Suprapubic skin (tissue), 4 donors: Measurements from ENCODE around the gene LPCAT1.

ENCODE experiments used
- EP300 ChIP-seq: sonication (generic); formaldehyde crosslinking; IDR thresholded peaks from one replicate; pipeline ENCODE4 v1.6.1; 2017; ENCODE audit warnings: antibody characterized with exemption
- POLR2A ChIP-seq, 2 donors: fragments of 450-650 bp; IDR thresholded peaks; one replicate each; pipeline ENCODE4 v1.6.1; 2017; ENCODE audit warnings: antibody characterized with exemption in 2 of 2, mild to moderate bottlenecking in 2 of 2, moderate library complexity in 2 of 2
- POLR2AphosphoS5 ChIP-seq, 3 donors: sonication (generic); formaldehyde crosslinking; IDR thresholded peaks; one replicate each; pipeline ENCODE4 v1.6.1; 2017; ENCODE audit warnings: antibody characterized with exemption in 3 of 3
- TF ChIP-seq, protein P1 (sequence below), 2 donors: fragments of 200-600 bp in 1 of 2; fragments of 450-650 bp in 1 of 2; sonication (generic) in 1 of 2; IDR thresholded peaks; one replicate each; pipeline ENCODE4 v1.5.1; 2016 to 2019; ENCODE audit warnings: antibody characterized with exemption in 2 of 2, mild to moderate bottlenecking in 1 of 2, moderate library complexity in 1 of 2

DNA sequence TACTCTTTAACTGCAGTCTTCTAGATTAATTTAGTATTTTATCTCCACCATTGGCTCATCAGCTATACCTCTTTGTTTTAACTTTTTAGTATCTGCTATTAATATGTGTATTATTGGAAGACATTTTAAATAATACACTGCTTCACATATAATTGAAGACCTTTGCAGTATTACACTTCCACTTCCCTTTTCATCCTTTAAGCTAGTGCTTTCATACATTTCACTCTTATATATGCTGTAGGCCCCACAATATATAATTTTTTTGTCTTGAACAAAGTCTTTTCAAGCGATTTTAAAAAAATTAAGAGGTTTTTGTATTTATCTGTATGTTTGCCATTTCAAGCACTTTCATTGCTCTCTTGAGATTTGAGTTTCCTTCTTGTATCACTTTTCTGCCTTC is 8.6 kb upstream of the LPCAT1 start:
- TF ChIP-seq EP300, result no peak
- no peak for TF ChIP-seq POLR2AphosphoS5 (IDR thresholded peaks at IDR 0.05)
- TF ChIP-seq, protein P1, sequence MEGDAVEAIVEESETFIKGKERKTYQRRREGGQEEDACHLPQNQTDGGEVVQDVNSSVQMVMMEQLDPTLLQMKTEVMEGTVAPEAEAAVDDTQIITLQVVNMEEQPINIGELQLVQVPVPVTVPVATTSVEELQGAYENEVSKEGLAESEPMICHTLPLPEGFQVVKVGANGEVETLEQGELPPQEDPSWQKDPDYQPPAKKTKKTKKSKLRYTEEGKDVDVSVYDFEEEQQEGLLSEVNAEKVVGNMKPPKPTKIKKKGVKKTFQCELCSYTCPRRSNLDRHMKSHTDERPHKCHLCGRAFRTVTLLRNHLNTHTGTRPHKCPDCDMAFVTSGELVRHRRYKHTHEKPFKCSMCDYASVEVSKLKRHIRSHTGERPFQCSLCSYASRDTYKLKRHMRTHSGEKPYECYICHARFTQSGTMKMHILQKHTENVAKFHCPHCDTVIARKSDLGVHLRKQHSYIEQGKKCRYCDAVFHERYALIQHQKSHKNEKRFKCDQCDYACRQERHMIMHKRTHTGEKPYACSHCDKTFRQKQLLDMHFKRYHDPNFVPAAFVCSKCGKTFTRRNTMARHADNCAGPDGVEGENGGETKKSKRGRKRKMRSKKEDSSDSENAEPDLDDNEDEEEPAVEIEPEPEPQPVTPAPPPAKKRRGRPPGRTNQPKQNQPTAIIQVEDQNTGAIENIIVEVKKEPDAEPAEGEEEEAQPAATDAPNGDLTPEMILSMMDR (IDR thresholded peaks at IDR 0.05), result no peak
- no peak for TF ChIP-seq POLR2A (IDR thresholded peaks at IDR 0.05)
